ENCODE results near the gene SSH3. TPM values are rescaled to one million over a fixed set of nuclear protein-coding genes. Genes with fewer than 3 reads are reported as not detected.

The SSH3 gene
- total and polyA plus RNA-seq, 2 of the 8 experiments (the other 6 are each of a cell fraction or from before 2014, with no cell fraction given), result 16.9 to 19.8 TPM

DNA sequence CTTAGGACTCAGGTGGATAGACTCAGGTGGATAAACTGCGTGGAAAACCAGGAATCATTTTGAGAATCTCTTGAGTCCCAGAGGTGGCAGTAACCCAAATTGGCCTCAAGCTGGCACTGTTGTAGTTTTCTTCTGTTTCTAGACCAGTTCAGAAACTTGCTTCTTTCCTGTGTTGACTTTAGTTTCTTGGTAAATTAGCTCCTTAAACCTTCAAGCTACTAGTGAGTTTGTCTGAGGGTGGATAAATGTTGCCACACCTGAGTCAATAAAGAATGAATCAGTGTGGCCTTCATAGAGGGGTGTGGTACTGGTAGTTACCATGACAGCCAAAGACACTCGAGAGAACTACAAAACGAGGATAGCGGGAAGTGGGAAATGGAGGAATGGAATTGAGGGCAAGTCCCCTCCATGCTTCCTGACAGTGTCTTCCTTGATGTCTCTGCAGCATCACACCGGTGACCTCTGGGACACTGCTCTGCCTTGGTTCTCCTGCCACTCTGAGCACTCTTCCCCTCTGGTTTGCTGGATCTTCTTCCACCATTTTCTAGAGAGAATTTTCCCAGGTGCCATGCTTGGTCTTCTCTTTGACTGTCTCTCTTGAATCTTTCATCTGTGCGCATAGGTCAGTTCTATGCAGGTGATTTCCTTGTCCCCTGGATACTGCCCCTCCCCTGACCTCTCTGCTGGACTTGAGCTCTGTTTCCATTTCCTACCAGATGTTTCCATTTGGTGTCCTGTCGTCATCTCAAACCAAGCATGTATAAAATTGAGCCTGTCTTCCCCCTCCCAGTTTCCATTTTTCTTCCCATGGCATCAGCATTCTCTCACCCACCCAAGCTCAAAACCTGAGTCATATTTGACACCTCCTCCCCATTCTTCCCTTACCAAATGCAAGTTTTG is 42.8 kb downstream of the SSH3 start:
- no peak overlapping the region for H3K27ac ChIP-seq (ENCODE audit: low read depth, low read length)
- no peaks in the 10 kb centered on the region; the same call in 1 of the 2 replicates for H3K79me1 ChIP-seq (ENCODE audit: low read depth, low read length)
- H4K20me1 ChIP-seq (replicated peaks in 1 of 2; ENCODE audit: control insufficient read depth in 1 of 2, insufficient read depth in 2 of 2, low read length in 2 of 2), result no peaks in the 10 kb centered on the region
- H3K23me2 ChIP-seq (ENCODE audit: low read depth, low read length), result no peaks in the 10 kb centered on the region
- no peak overlapping the region for H3K9ac ChIP-seq (replicated peaks in 1 of 4; ENCODE audit: extremely low read depth in 1 of 4, low read depth in 3 of 4, low read length in 3 of 4)
- peak; percentile 19 for FAIRE-seq
- WGBS, 2 experiments (ENCODE audit: extremely low coverage in 1 of 2, insufficient coverage in 1 of 2, insufficient read length in 1 of 2, insufficient replicate concordance in 2 of 2, low coverage in 1 of 2, low lambda C conversion rate in 2 of 2, missing lambda C conversion rate in 1 of 2), result 80% methylated on average over 7 of the region's 7 CpGs; no CpG with 5 or more reads in 1 of the 2 experiments
- no peak overlapping the region for H2BK120ac ChIP-seq (replicated peaks; ENCODE audit: low read depth, low read length)
- H4K8ac ChIP-seq (ENCODE audit: extremely low read depth, insufficient read depth, low read length), result no peak overlapping the region; the same call in 1 of the 2 replicates
- H2BK12ac ChIP-seq (ENCODE audit: low read depth, low read length), result peak overlapping the region; percentile 62; the same call in 1 of the 2 replicates
- H4K91ac ChIP-seq (replicated peaks; ENCODE audit: insufficient read length, low read length), result no peak overlapping the region
- ChIA-PET CTCF (ENCODE audit: partially characterized antibody) (interaction anchor here (0.7 to 4.7 kb wide), 36 partner anchors 10 to 281 kb away, joined by 3 to 55 read pairs (median 6); partner anchors contain the start of genes CLCF1, PPP1CA and RAD9A), POLR2A (ENCODE audit: partially characterized antibody) (interaction anchor here (0.6 to 1.7 kb wide), 5 partner anchors 26 to 142 kb away, joined by 3 to 4 read pairs (median 3); no protein-coding TSS in a partner anchor)
- no peak overlapping the region for H2BK5ac ChIP-seq (ENCODE audit: low read depth, low read length)
- no peak overlapping the region for H3K4me2 ChIP-seq (ENCODE audit: insufficient read depth in 1 of 2, low read depth in 2 of 2, low read length in 2 of 2)
- H3K56ac ChIP-seq (replicated peaks; ENCODE audit: insufficient read length, low read depth, low read length), result no peak overlapping the region
- no peak overlapping the region for H3K18ac ChIP-seq (ENCODE audit: extremely low read depth, low read length)
- H3K4me3 ChIP-seq (ENCODE audit: extremely low read depth in 1 of 4, insufficient read depth in 2 of 4, low read depth in 3 of 4, low read length in 4 of 4), result no peak overlapping the region
- H3K9me3 ChIP-seq (ENCODE audit: insufficient read depth in 2 of 2, low read depth in 1 of 2, low read length in 1 of 2), result no peaks in the 10 kb centered on the region
- no peak overlapping the region for H3K4ac ChIP-seq (replicated peaks; ENCODE audit: insufficient read length, low read depth, low read length)
- H3K27me3 ChIP-seq (replicated peaks in 1 of 4; ENCODE audit: control insufficient read depth in 3 of 4, extremely low read depth in 1 of 4, insufficient read depth in 3 of 4, low read length in 3 of 4), result no peaks in the 10 kb centered on the region
- H3K36me3 ChIP-seq (ENCODE audit: control insufficient read depth in 2 of 4, insufficient read depth in 4 of 4, low read length in 3 of 4), result no peaks in the 10 kb centered on the region
- 0 out of 2 replicates have a peak overlapping the region, but pooled peaks have one; percentile 25 for H2BK15ac ChIP-seq (ENCODE audit: low read length)
- no peak overlapping the region for H4K5ac ChIP-seq (ENCODE audit: insufficient read length, low read depth, low read length)
- H3K4me1 ChIP-seq (replicated peaks in 1 of 4; ENCODE audit: control insufficient read depth in 3 of 4, insufficient read depth in 4 of 4, low read length in 3 of 4), result no peaks in the 10 kb centered on the region
- no peak overlapping the region for H2AK5ac ChIP-seq (ENCODE audit: low read depth, low read length)
- H2AFZ ChIP-seq (ENCODE audit: low read length), result no peak overlapping the region
- no peak for DNase-seq (ENCODE audit: low read depth in 1 of 2, low spot score in 2 of 2)
- H3K14ac ChIP-seq (ENCODE audit: insufficient read length), result no peak overlapping the region
- no peaks in the 10 kb centered on the region for H3K79me2 ChIP-seq (ENCODE audit: control insufficient read depth in 1 of 2, insufficient read depth in 2 of 2, low read length in 2 of 2)
- no peak overlapping the region for H3K23ac ChIP-seq (ENCODE audit: insufficient read length)
- no peak overlapping the region for H2BK20ac ChIP-seq (ENCODE audit: low read length)
- TF ChIP-seq SIX5 (IDR thresholded peaks at IDR 0.05; ENCODE audit: low read depth, low read length) (no peak), RFX5 (IDR thresholded peaks at IDR 0.05; ENCODE audit: borderline replicate concordance, low read depth, low read length) (no peak), MAFK (IDR thresholded peaks at IDR 0.05; ENCODE audit: low read depth, low read length) (no peak), TEAD4 (IDR thresholded peaks at IDR 0.05; ENCODE audit: low read depth, low read length) (no peak), TBP (IDR thresholded peaks at IDR 0.05; ENCODE audit: low read depth, low read length) (no peak), RAD21 (IDR thresholded peaks at IDR 0.05 in 1 of 2, conservative IDR thresholded peaks at IDR 0.05 in 1 of 2; ENCODE audit: low read depth in 2 of 2, low read length in 2 of 2) (peak; percentile 55 to 63), SP1 (IDR thresholded peaks at IDR 0.05; ENCODE audit: low read depth, low read length) (peak; percentile 94)
- TF ChIP-seq, protein P1, sequence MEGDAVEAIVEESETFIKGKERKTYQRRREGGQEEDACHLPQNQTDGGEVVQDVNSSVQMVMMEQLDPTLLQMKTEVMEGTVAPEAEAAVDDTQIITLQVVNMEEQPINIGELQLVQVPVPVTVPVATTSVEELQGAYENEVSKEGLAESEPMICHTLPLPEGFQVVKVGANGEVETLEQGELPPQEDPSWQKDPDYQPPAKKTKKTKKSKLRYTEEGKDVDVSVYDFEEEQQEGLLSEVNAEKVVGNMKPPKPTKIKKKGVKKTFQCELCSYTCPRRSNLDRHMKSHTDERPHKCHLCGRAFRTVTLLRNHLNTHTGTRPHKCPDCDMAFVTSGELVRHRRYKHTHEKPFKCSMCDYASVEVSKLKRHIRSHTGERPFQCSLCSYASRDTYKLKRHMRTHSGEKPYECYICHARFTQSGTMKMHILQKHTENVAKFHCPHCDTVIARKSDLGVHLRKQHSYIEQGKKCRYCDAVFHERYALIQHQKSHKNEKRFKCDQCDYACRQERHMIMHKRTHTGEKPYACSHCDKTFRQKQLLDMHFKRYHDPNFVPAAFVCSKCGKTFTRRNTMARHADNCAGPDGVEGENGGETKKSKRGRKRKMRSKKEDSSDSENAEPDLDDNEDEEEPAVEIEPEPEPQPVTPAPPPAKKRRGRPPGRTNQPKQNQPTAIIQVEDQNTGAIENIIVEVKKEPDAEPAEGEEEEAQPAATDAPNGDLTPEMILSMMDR (IDR thresholded peaks at IDR 0.05; ENCODE audit: control extremely low read depth in 1 of 3, insufficient read depth in 1 of 3, low read depth in 1 of 3, low read length in 3 of 3), result peak in 2 of 3 experiments; percentile 68 to 86; a peak in 3 of 4 replicates
